GM21528 (cell line): ENCODE results near the gene ILK.

ENCODE experiments used
- ATAC-seq: cut with Tn5 transposase; IDR thresholded peaks from one replicate; pipeline ENCODE4 v1.9.1; 2021; ENCODE audit warnings: mild to moderate bottlenecking, moderate library complexity; ENCODE audit not compliant: unreplicated experiment, low FRiP score

ILK gene

GRCh38 chr11:6603287-6604080, at the start of gene ILK, which contains the start of gene RRP8:
TSS of gene ILK (plus strand) at chr11:6603774. CDS start at chr11:6604272, 498 bp downstream.
TSS of gene RRP8 (minus strand) at chr11:6603616. CDS start at chr11:6603502, 114 bp downstream.
- peak; percentile 78 for ATAC-seq

- no peak for ATAC-seq
These were observed 48.5 kb upstream of the ILK start for GRCh38 chr11:6554828-6555706.

GRCh38 chr11:6556139-6556949, 47.2 kb upstream of the ILK start:
- ATAC-seq, result no peak

- no peak for ATAC-seq
These were observed 46.5 kb upstream of the ILK start for GRCh38 chr11:6557063-6557462.

GRCh38 chr11:6557761-6558674, 45.6 kb upstream of the ILK start:
- ATAC-seq, result no peak

GRCh38 chr11:6559369-6559768, 44.2 kb upstream of the ILK start:
- ATAC-seq, result no peak

- ATAC-seq, result no peak
These were observed 42.3 kb upstream of the ILK start for GRCh38 chr11:6561288-6561687.

- no peak for ATAC-seq
These were observed 40.4 kb upstream of the ILK start for GRCh38 chr11:6563121-6563619.

- ATAC-seq, result no peak
These were observed 39.9 kb upstream of the ILK start for GRCh38 chr11:6563667-6564066.

- ATAC-seq, result no peak
These were observed 38.2 kb upstream of the ILK start for GRCh38 chr11:6565325-6565724.

GRCh38 chr11:6565988-6566703, 37.4 kb upstream of the ILK start:
- no peak for ATAC-seq

- ATAC-seq, result no peak
These were observed 36.7 kb upstream of the ILK start for GRCh38 chr11:6566704-6567370.

- ATAC-seq, result no peak
These were observed 36.2 kb upstream of the ILK start for GRCh38 chr11:6567371-6567745.

GRCh38 chr11:6568191-6568918, 35.2 kb upstream of the ILK start:
- ATAC-seq, result no peak

GRCh38 chr11:6569706-6570105, 33.9 kb upstream of the ILK start:
- no peak for ATAC-seq

GRCh38 chr11:6570691-6571427, 32.7 kb upstream of the ILK start:
- ATAC-seq, result no peak

- ATAC-seq, result no peak
These were observed 32.1 kb upstream of the ILK start for GRCh38 chr11:6571434-6572008.
